Measurements from ENCODE around the gene TRMU.

The TRMU gene

GRCh38 chr22:46352691-46353386 is 17.3 kb downstream of the TRMU start:
- H3K9ac ChIP-seq (ENCODE audit: low read depth, low read length): no peak overlapping the region
- H3K36me3 ChIP-seq (ENCODE audit: insufficient read depth, low read length): peaks cover 92% of the 10 kb centered on the region
- no peaks in the 10 kb centered on the region for H3K4me1 ChIP-seq (ENCODE audit: insufficient read depth, low read length)
- H3K4me3 ChIP-seq (ENCODE audit: low read length): no peak overlapping the region
- H3K27me3 ChIP-seq (ENCODE audit: insufficient read depth, low read length): no peaks in the 10 kb centered on the region
- H3K27ac ChIP-seq (ENCODE audit: low read depth, low read length): no peak overlapping the region
- H3K9me3 ChIP-seq (ENCODE audit: insufficient read depth, low read depth, low read length): no peaks in the 10 kb centered on the region
- 93% methylated on average over 20 of the region's 20 CpGs for WGBS

GRCh38 chr22:46353483-46354105 is 18.1 kb downstream of the TRMU start:
- 96% methylated on average over 8 of the region's 8 CpGs for WGBS
- H3K9ac ChIP-seq (ENCODE audit: low read depth, low read length): no peak overlapping the region
- H3K27me3 ChIP-seq (ENCODE audit: insufficient read depth, low read length): no peaks in the 10 kb centered on the region
- H3K27ac ChIP-seq (ENCODE audit: low read depth, low read length): no peak overlapping the region
- H3K4me1 ChIP-seq (ENCODE audit: insufficient read depth, low read length): no peaks in the 10 kb centered on the region
- H3K9me3 ChIP-seq (ENCODE audit: insufficient read depth, low read depth, low read length): no peaks in the 10 kb centered on the region
- no peak overlapping the region for H3K4me3 ChIP-seq (ENCODE audit: low read length)
- H3K36me3 ChIP-seq (ENCODE audit: insufficient read depth, low read length): peaks cover 89% of the 10 kb centered on the region

- no peaks in the 10 kb centered on the region for H3K27me3 ChIP-seq (ENCODE audit: insufficient read depth, low read length)
- no peak overlapping the region for H3K27ac ChIP-seq (ENCODE audit: low read depth, low read length)
- H3K9ac ChIP-seq (ENCODE audit: low read depth, low read length): no peak overlapping the region
- H3K4me1 ChIP-seq (ENCODE audit: insufficient read depth, low read length): no peaks in the 10 kb centered on the region
- 94% methylated on average over 21 of the region's 21 CpGs for WGBS
- H3K4me3 ChIP-seq (ENCODE audit: low read length): no peak overlapping the region
- peaks cover 90% of the 10 kb centered on the region for H3K36me3 ChIP-seq (ENCODE audit: insufficient read depth, low read length)
- no peaks in the 10 kb centered on the region for H3K9me3 ChIP-seq (ENCODE audit: insufficient read depth, low read depth, low read length)
Measured at GRCh38 chr22:46354176-46354992, 18.9 kb downstream of the TRMU start.

GRCh38 chr22:46354993-46355305 is 19.4 kb downstream of the TRMU start:
- Histone ChIP-seq H3K4me1 (ENCODE audit: insufficient read depth, low read length) (no peaks in the 10 kb centered on the region), H3K9ac (ENCODE audit: low read depth, low read length) (no peak overlapping the region), H3K27me3 (ENCODE audit: insufficient read depth, low read length) (no peaks in the 10 kb centered on the region), H3K9me3 (ENCODE audit: insufficient read depth, low read depth, low read length) (no peaks in the 10 kb centered on the region), H3K36me3 (ENCODE audit: insufficient read depth, low read length) (peaks cover 85% of the 10 kb centered on the region), H3K27ac (ENCODE audit: low read depth, low read length) (no peak overlapping the region), H3K4me3 (ENCODE audit: low read length) (no peak overlapping the region)
- 93% methylated on average over 7 of the region's 7 CpGs for WGBS

GRCh38 chr22:46355369-46355995 is 20.0 kb downstream of the TRMU start:
- Histone ChIP-seq H3K9ac (ENCODE audit: low read depth, low read length) (no peak overlapping the region), H3K4me3 (ENCODE audit: low read length) (no peak overlapping the region), H3K36me3 (ENCODE audit: insufficient read depth, low read length) (peaks cover 80% of the 10 kb centered on the region), H3K27me3 (ENCODE audit: insufficient read depth, low read length) (no peaks in the 10 kb centered on the region), H3K9me3 (ENCODE audit: insufficient read depth, low read depth, low read length) (no peaks in the 10 kb centered on the region), H3K4me1 (ENCODE audit: insufficient read depth, low read length) (no peaks in the 10 kb centered on the region), H3K27ac (ENCODE audit: low read depth, low read length) (no peak overlapping the region)
- 67% methylated on average over 22 of the region's 22 CpGs for WGBS

GRCh38 chr22:46355996-46356471 is 20.5 kb downstream of the TRMU start:
- Histone ChIP-seq H3K27me3 (ENCODE audit: insufficient read depth, low read length) (no peaks in the 10 kb centered on the region), H3K36me3 (ENCODE audit: insufficient read depth, low read length) (peaks cover 74% of the 10 kb centered on the region), H3K4me3 (ENCODE audit: low read length) (no peak overlapping the region), H3K27ac (ENCODE audit: low read depth, low read length) (no peak overlapping the region), H3K9ac (ENCODE audit: low read depth, low read length) (no peak overlapping the region), H3K4me1 (ENCODE audit: insufficient read depth, low read length) (no peaks in the 10 kb centered on the region), H3K9me3 (ENCODE audit: insufficient read depth, low read depth, low read length) (no peaks in the 10 kb centered on the region)
- 94% methylated on average over 12 of the region's 12 CpGs for WGBS

- Histone ChIP-seq H3K36me3 (ENCODE audit: insufficient read depth, low read length) (peaks cover 72% of the 10 kb centered on the region), H3K9ac (ENCODE audit: low read depth, low read length) (no peak overlapping the region), H3K9me3 (ENCODE audit: insufficient read depth, low read depth, low read length) (no peaks in the 10 kb centered on the region), H3K27me3 (ENCODE audit: insufficient read depth, low read length) (no peaks in the 10 kb centered on the region), H3K4me3 (ENCODE audit: low read length) (no peak overlapping the region), H3K27ac (ENCODE audit: low read depth, low read length) (no peak overlapping the region), H3K4me1 (ENCODE audit: insufficient read depth, low read length) (no peaks in the 10 kb centered on the region)
- 94% methylated on average over 23 of the region's 23 CpGs for WGBS
Measured at GRCh38 chr22:46356496-46357480, 21.3 kb downstream of the TRMU start.

GRCh38 chr22:46357711-46358520 is 22.4 kb downstream of the TRMU start:
- no peaks in the 10 kb centered on the region for H3K27me3 ChIP-seq (ENCODE audit: insufficient read depth, low read length)
- 96% methylated on average over 19 of the region's 19 CpGs for WGBS
- no peak overlapping the region for H3K4me3 ChIP-seq (ENCODE audit: low read length)
- H3K9me3 ChIP-seq (ENCODE audit: insufficient read depth, low read depth, low read length): no peaks in the 10 kb centered on the region
- H3K36me3 ChIP-seq (ENCODE audit: insufficient read depth, low read length): peaks cover 60% of the 10 kb centered on the region
- no peak overlapping the region for H3K9ac ChIP-seq (ENCODE audit: low read depth, low read length)
- H3K4me1 ChIP-seq (ENCODE audit: insufficient read depth, low read length): no peaks in the 10 kb centered on the region
- no peak overlapping the region for H3K27ac ChIP-seq (ENCODE audit: low read depth, low read length)

GRCh38 chr22:46358766-46359165 is 23.3 kb downstream of the TRMU start:
- H3K9ac ChIP-seq (ENCODE audit: low read depth, low read length): no peak overlapping the region
- 93% methylated on average over 6 of the region's 6 CpGs for WGBS
- no peak overlapping the region for H3K27ac ChIP-seq (ENCODE audit: low read depth, low read length)
- H3K36me3 ChIP-seq (ENCODE audit: insufficient read depth, low read length): peaks cover 52% of the 10 kb centered on the region
- H3K4me3 ChIP-seq (ENCODE audit: low read length): no peak overlapping the region
- H3K27me3 ChIP-seq (ENCODE audit: insufficient read depth, low read length): no peaks in the 10 kb centered on the region
- H3K4me1 ChIP-seq (ENCODE audit: insufficient read depth, low read length): no peaks in the 10 kb centered on the region
- no peaks in the 10 kb centered on the region for H3K9me3 ChIP-seq (ENCODE audit: insufficient read depth, low read depth, low read length)

GRCh38 chr22:46359362-46359761 is 23.8 kb downstream of the TRMU start:
- no peaks in the 10 kb centered on the region for H3K27me3 ChIP-seq (ENCODE audit: insufficient read depth, low read length)
- 92% methylated on average over 14 of the region's 14 CpGs for WGBS
- no peak overlapping the region for H3K4me3 ChIP-seq (ENCODE audit: low read length)
- no peak overlapping the region for H3K27ac ChIP-seq (ENCODE audit: low read depth, low read length)
- H3K4me1 ChIP-seq (ENCODE audit: insufficient read depth, low read length): no peaks in the 10 kb centered on the region
- no peak overlapping the region for H3K9ac ChIP-seq (ENCODE audit: low read depth, low read length)
- no peaks in the 10 kb centered on the region for H3K9me3 ChIP-seq (ENCODE audit: insufficient read depth, low read depth, low read length)
- H3K36me3 ChIP-seq (ENCODE audit: insufficient read depth, low read length): peaks cover 46% of the 10 kb centered on the region
